ENCODE measurements around the gene MCOLN3. TPM values are rescaled to one million over a fixed set of nuclear protein-coding genes. Genes with fewer than 3 reads are reported as not detected.

The MCOLN3 gene
- total and polyA plus RNA-seq, 2 experiments from 2014 or later: 3.5 to 4.4 TPM

DNA sequence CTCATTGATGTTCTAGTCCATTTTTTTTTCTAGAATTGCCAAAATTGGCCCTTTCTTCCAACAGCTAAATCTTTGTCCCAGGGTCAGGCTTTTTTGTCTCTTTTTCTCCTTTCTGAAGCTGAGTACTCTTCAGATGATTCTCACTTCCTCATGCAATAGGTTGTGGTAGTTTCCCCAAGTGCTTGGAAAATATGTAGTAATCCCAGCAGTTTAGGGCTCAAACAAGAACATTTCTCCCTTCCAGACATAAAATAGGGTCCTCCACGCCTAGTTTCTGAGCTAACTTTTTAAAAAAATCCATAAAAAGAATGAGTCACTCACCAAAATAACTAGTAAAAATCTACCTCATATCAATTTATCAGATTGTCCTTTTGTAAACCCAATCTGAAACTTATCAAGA is 10.0 kb upstream of the MCOLN3 start:
- Histone ChIP-seq H3K27me3 (ENCODE audit: insufficient read depth) (0 out of 2 replicates have a peak, but pooled peaks cover 3% of the 10 kb centered on the region), H3K79me2 (replicated peaks; ENCODE audit: insufficient read depth) (no peaks in the 10 kb centered on the region), H3K4me1 (ENCODE audit: insufficient read depth) (no peaks in the 10 kb centered on the region), H3K9me2 (ENCODE audit: insufficient read depth) (no peaks in the 10 kb centered on the region), H2AFZ (no peak overlapping the region), H4K20me1 (replicated peaks; ENCODE audit: insufficient read depth) (no peaks in the 10 kb centered on the region), H3K27ac (ENCODE audit: low read depth) (no peak overlapping the region), H3K4me2 (no peak overlapping the region), H3F3A (replicated peaks; ENCODE audit: low read depth) (no peaks in the 10 kb centered on the region), H3K4me3 (no peak overlapping the region), H3K36me3 (ENCODE audit: insufficient read depth) (no peaks in the 10 kb centered on the region)
- TF ChIP-seq, protein P1, sequence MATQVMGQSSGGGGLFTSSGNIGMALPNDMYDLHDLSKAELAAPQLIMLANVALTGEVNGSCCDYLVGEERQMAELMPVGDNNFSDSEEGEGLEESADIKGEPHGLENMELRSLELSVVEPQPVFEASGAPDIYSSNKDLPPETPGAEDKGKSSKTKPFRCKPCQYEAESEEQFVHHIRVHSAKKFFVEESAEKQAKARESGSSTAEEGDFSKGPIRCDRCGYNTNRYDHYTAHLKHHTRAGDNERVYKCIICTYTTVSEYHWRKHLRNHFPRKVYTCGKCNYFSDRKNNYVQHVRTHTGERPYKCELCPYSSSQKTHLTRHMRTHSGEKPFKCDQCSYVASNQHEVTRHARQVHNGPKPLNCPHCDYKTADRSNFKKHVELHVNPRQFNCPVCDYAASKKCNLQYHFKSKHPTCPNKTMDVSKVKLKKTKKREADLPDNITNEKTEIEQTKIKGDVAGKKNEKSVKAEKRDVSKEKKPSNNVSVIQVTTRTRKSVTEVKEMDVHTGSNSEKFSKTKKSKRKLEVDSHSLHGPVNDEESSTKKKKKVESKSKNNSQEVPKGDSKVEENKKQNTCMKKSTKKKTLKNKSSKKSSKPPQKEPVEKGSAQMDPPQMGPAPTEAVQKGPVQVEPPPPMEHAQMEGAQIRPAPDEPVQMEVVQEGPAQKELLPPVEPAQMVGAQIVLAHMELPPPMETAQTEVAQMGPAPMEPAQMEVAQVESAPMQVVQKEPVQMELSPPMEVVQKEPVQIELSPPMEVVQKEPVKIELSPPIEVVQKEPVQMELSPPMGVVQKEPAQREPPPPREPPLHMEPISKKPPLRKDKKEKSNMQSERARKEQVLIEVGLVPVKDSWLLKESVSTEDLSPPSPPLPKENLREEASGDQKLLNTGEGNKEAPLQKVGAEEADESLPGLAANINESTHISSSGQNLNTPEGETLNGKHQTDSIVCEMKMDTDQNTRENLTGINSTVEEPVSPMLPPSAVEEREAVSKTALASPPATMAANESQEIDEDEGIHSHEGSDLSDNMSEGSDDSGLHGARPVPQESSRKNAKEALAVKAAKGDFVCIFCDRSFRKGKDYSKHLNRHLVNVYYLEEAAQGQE (IDR thresholded peaks at IDR 0.05; ENCODE audit: unreplicated experiment): no peak
- Mint-ChIP-seq H3K36me3 (ENCODE audit: low read depth) (no peaks in the 10 kb centered on the region), H3K27ac (no peak overlapping the region), H3K9me3 (no peaks in the 10 kb centered on the region), H3K27me3 (ENCODE audit: insufficient read depth, low read depth, poor library complexity) (no peaks in the 10 kb centered on the region), H3K4me1 (peaks cover 11% of the 10 kb centered on the region; the same call in 2 of the 3 replicates), H3K4me3 (no peak overlapping the region)
- DNase-seq (ENCODE audit: low spot score) (no peak), ATAC-seq (no peak)

DNA sequence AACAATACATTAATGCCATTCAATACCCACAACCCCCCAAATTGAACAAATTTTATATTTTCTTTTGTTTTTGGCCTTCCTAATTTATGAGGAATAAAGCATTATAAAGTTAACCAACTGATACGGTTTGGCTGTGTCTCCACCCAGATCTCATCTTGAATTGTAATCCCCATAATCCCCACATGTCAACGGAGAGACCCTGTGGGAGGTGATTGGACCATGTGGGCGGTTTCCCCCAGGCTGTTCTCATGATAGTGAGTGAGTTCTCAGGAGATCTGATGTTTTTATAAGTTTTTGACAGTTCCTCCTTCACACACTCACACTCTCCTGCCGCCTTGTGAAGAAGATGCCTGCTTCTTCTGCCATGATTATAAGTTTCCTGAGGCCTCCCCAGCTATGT is 6.4 kb upstream of the MCOLN3 start:
- Mint-ChIP-seq H3K27ac (no peak overlapping the region), H3K4me3 (no peak overlapping the region), H3K27me3 (ENCODE audit: insufficient read depth, low read depth, poor library complexity) (peaks cover 8% of the 10 kb centered on the region), H3K9me3 (no peaks in the 10 kb centered on the region), H3K36me3 (ENCODE audit: low read depth) (no peaks in the 10 kb centered on the region), H3K4me1 (peaks cover 3% of the 10 kb centered on the region; the same call in 2 of the 3 replicates)
- Histone ChIP-seq H3K36me3 (ENCODE audit: insufficient read depth) (no peaks in the 10 kb centered on the region), H3F3A (replicated peaks; ENCODE audit: low read depth) (no peaks in the 10 kb centered on the region), H3K9me2 (ENCODE audit: insufficient read depth) (no peaks in the 10 kb centered on the region), H3K4me2 (no peak overlapping the region), H4K20me1 (replicated peaks; ENCODE audit: insufficient read depth) (no peaks in the 10 kb centered on the region), H3K27ac (ENCODE audit: low read depth) (no peak overlapping the region), H3K4me3 (no peak overlapping the region), H2AFZ (no peak overlapping the region; the same call in 1 of the 2 replicates), H3K27me3 (ENCODE audit: insufficient read depth) (peaks cover 14% of the 10 kb centered on the region), H3K79me2 (replicated peaks; ENCODE audit: insufficient read depth) (no peaks in the 10 kb centered on the region), H3K4me1 (ENCODE audit: insufficient read depth) (no peaks in the 10 kb centered on the region; the same call in 1 of the 2 replicates)
- DNase-seq (ENCODE audit: low spot score): no peak
- ATAC-seq: no peak
- TF ChIP-seq, protein P2, sequence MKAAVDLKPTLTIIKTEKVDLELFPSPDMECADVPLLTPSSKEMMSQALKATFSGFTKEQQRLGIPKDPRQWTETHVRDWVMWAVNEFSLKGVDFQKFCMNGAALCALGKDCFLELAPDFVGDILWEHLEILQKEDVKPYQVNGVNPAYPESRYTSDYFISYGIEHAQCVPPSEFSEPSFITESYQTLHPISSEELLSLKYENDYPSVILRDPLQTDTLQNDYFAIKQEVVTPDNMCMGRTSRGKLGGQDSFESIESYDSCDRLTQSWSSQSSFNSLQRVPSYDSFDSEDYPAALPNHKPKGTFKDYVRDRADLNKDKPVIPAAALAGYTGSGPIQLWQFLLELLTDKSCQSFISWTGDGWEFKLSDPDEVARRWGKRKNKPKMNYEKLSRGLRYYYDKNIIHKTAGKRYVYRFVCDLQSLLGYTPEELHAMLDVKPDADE (IDR thresholded peaks at IDR 0.05): no peak
- TF ChIP-seq ZNF331 (CRISPR knock-in tag; IDR thresholded peaks at IDR 0.05; ENCODE audit: low read depth): no peak
- TF ChIP-seq STAT1 (IDR thresholded peaks at IDR 0.05; ENCODE audit: unreplicated experiment): no peak
- TF ChIP-seq CREB1 (CRISPR knock-in tag; IDR thresholded peaks at IDR 0.05; ENCODE audit: low read depth): no peak
- TF ChIP-seq, protein P3, sequence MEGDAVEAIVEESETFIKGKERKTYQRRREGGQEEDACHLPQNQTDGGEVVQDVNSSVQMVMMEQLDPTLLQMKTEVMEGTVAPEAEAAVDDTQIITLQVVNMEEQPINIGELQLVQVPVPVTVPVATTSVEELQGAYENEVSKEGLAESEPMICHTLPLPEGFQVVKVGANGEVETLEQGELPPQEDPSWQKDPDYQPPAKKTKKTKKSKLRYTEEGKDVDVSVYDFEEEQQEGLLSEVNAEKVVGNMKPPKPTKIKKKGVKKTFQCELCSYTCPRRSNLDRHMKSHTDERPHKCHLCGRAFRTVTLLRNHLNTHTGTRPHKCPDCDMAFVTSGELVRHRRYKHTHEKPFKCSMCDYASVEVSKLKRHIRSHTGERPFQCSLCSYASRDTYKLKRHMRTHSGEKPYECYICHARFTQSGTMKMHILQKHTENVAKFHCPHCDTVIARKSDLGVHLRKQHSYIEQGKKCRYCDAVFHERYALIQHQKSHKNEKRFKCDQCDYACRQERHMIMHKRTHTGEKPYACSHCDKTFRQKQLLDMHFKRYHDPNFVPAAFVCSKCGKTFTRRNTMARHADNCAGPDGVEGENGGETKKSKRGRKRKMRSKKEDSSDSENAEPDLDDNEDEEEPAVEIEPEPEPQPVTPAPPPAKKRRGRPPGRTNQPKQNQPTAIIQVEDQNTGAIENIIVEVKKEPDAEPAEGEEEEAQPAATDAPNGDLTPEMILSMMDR (conservative IDR thresholded peaks at IDR 0.05; ENCODE audit: low read depth in 2 of 2): no peak
- TF ChIP-seq ZNF462 (CRISPR knock-in tag; IDR thresholded peaks at IDR 0.05): no peak
- TF ChIP-seq JUNB (IDR thresholded peaks at IDR 0.05; ENCODE audit: unreplicated experiment): no peak
- TF ChIP-seq EZH2 (IDR thresholded peaks at IDR 0.05; ENCODE audit: low read depth, unreplicated experiment): no peak
